Measurements from ENCODE around the gene CNBP.

The CNBP gene

GRCh38 chr3:129131465-129132088, 52.1 kb downstream of the CNBP start:
- no peak for DNase-seq (ENCODE audit: low read depth)

GRCh38 chr3:129130291-129130813, 53.3 kb downstream of the CNBP start:
- no peak for DNase-seq (ENCODE audit: low read depth)

GRCh38 chr3:129128357-129129155, 55.1 kb downstream of the CNBP start:
- no peak for DNase-seq (ENCODE audit: low read depth)

GRCh38 chr3:129126726-129127280, 56.9 kb downstream of the CNBP start:
- DNase-seq (ENCODE audit: low read depth), result no peak

- DNase-seq (ENCODE audit: low read depth), result no peak
Measured at GRCh38 chr3:129123314-129124060, 60.2 kb downstream of the CNBP start.

- no peak for DNase-seq (ENCODE audit: low read depth)
Measured at GRCh38 chr3:129122412-129123011, 61.2 kb downstream of the CNBP start.

GRCh38 chr3:129121792-129122411, 61.8 kb downstream of the CNBP start, which contains the start of gene RAB43:
TSS of gene RAB43 (minus strand) at chr3:129121804. CDS start at chr3:129121489, 315 bp downstream.
- DNase-seq (ENCODE audit: low read depth), result peak; percentile 76

- DNase-seq (ENCODE audit: low read depth), result no peak
Measured at GRCh38 chr3:129121016-129121791, 62.5 kb downstream of the CNBP start.

- DNase-seq (ENCODE audit: low read depth), result peak; percentile 82
Measured at GRCh38 chr3:129120254-129121004, 63.3 kb downstream of the CNBP start.

- no peak for DNase-seq (ENCODE audit: low read depth)
Measured at GRCh38 chr3:129119365-129120100, 64.2 kb downstream of the CNBP start.

- no peak for DNase-seq (ENCODE audit: low read depth)
Measured at GRCh38 chr3:129118745-129119144, 65.0 kb downstream of the CNBP start.

Measured in activated T-helper 9 cell treated with anti-CD3 and anti-CD28 coated beads, Interleukin-2, amount 50 U/mL, for 16 hours (primary cell).